A549 (cell line): ENCODE results near the gene MCRIP1.

Experiments used
- CBX2 ChIP-seq: fragments of 200-600 bp; sonication (generic); IDR thresholded peaks from 2 replicates; pipeline ENCODE4 v1.6.1; 2016; ENCODE audit warnings: low read depth, mild to moderate bottlenecking, borderline replicate concordance
- GATA3 ChIP-seq: IDR thresholded peaks from 2 replicates; pipeline ENCODE4 v1.6.1; 2012; ENCODE audit warnings: borderline replicate concordance
- JUN ChIP-seq, 2 experiments: fragments of >200 bp; sonication (Bioruptor Twin); formaldehyde crosslinking; IDR thresholded peaks; 2 replicates in 1 of 2; 3 replicates in 1 of 2; pipeline ENCODE4 v1.6.1; 2016 to 2017
- KDM1A ChIP-seq: fragments of 200-600 bp; sonication (generic); IDR thresholded peaks from 2 replicates; pipeline ENCODE4 v1.6.1; 2016; ENCODE audit warnings: low read depth, mild to moderate bottlenecking
- PHF8 ChIP-seq: fragments of 200-600 bp; sonication (generic); IDR thresholded peaks from 2 replicates; pipeline ENCODE4 v1.6.1; 2016; ENCODE audit warnings: low read depth, mild to moderate bottlenecking, antibody characterized with exemption, moderate library complexity, borderline replicate concordance
- TF ChIP-seq, protein P1 (sequence below): fragments of >200 bp; sonication (Bioruptor Twin); formaldehyde crosslinking; IDR thresholded peaks from 3 replicates; pipeline ENCODE4 v1.5.1; 2016
- TF ChIP-seq, protein P2 (sequence below): IDR thresholded peaks from 2 replicates; pipeline ENCODE4 v1.6.1; 2012

DNA sequence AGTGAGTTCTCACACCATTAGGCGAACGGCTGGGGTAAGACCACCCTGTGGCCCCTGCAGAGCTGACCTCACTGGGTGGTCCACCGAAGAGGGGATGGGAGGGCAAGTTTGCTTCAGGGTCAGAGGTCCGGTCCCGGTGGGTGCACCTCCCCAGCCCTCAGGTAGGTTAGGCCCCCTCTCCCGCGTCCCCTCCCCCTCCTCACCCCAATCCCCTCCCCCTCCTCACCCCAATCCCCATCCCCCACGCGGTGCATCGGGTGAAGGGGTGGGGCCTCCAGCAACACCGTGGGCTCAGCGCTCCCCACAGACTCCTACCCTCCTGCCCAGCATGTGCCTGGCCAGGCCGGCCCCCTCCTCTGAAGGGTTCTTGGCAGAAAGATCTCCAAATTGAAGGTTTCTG is 13.4 kb downstream of the MCRIP1 start:
- no peak for TF ChIP-seq PHF8
- TF ChIP-seq, protein P1, sequence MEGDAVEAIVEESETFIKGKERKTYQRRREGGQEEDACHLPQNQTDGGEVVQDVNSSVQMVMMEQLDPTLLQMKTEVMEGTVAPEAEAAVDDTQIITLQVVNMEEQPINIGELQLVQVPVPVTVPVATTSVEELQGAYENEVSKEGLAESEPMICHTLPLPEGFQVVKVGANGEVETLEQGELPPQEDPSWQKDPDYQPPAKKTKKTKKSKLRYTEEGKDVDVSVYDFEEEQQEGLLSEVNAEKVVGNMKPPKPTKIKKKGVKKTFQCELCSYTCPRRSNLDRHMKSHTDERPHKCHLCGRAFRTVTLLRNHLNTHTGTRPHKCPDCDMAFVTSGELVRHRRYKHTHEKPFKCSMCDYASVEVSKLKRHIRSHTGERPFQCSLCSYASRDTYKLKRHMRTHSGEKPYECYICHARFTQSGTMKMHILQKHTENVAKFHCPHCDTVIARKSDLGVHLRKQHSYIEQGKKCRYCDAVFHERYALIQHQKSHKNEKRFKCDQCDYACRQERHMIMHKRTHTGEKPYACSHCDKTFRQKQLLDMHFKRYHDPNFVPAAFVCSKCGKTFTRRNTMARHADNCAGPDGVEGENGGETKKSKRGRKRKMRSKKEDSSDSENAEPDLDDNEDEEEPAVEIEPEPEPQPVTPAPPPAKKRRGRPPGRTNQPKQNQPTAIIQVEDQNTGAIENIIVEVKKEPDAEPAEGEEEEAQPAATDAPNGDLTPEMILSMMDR, result no peak
- TF ChIP-seq, protein P2, sequence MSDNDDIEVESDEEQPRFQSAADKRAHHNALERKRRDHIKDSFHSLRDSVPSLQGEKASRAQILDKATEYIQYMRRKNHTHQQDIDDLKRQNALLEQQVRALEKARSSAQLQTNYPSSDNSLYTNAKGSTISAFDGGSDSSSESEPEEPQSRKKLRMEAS, result no peak
- TF ChIP-seq JUN (IDR thresholded peaks at IDR 0.05), result no peak
- TF ChIP-seq GATA3, result no peak
- TF ChIP-seq KDM1A, result no peak
- TF ChIP-seq CBX2, result no peak
